CD4-positive, alpha-beta T cell treated with Interleukin-12 subunit alpha and Interleukin-12 subunit beta, for 1 hour (primary cell): ENCODE measurements around the gene BMP8B.
A peak's percentile ranks its signal among the peaks of the same experiment; 100 is the strongest.
"Not testable (repeated sequence)": the region's sequence is repeated elsewhere in the genome, so short reads cannot be mapped to it uniquely, and the experiment has no call there.

Experiments used
- DNase-seq: peaks from one replicate; pipeline ENCODE4 v3.0.0-alpha.2; 2020

Gene BMP8B

DNA sequence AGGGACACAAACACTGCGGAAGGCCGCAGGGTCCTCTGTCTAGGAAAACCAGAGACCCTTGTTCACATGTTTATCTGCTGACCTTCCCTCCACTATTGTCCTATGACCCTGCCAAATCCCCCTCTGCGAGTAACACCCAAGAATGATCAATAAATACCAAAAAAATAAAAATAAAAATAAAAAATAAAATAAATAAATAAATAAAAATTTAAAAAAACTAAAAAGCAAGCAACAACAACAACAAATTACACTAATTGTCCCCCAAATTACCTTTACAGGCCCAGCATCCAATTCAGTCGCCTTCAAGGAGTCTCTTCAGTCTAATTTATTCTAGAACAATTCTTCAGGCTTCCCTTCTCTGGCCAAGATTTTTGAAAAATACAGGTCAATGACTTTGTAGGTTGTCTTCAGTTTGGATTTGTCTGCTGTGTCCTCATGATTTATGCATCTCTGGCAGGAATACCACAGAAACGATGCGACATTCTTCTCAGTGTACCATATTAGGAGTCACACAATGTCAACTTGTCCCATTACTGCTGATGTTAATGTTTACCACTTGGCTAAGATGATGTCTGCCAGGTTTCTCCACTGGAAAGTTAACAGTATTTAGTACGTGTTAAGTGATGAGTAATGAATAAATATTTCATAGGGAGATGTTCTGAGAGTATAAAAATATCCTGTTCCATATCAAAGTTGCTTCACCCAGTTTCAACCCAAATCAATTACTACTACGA lies 20.3 kb upstream of the BMP8B start:
- no peak for DNase-seq

GRCh38 chr1:39805385-39805784 lies 16.7 kb upstream of the BMP8B start:
- no peak for DNase-seq

DNA sequence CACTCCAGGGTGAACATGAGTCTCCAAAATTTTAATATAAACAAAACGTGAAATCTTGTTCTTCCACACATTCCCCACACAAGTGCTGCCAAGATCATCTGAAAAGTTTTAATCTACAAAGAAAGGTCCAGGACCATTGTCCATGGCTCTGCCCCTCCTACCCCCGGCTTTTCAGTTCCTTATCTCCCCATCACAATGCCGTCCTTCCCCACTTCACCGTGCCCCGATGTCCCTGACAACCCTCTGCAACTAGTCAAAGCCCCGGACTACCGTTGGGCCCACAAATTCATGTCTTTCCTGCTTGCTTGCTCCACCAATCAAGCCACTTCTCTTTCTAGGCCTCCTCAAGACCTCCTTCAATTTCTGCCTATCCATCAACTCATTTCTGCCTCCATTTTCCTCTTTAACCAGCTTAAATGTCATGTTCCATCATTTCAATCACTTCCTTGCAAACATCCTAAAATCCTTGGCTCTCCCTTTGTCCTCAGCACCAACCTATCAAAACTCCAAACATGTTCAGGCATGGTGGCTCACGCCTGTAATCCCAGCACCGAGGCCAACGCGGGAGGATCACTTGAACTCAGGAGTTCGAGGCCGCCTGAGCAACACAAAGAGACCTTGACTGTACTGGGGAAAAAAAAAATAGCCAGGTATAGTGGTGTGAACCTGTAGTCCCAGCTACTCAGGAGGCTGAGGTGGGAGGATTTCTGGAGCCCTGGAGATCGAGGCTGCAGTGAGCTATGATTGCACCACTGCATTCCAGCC lies 14.0 kb upstream of the BMP8B start:
- DNase-seq: no peak

DNA sequence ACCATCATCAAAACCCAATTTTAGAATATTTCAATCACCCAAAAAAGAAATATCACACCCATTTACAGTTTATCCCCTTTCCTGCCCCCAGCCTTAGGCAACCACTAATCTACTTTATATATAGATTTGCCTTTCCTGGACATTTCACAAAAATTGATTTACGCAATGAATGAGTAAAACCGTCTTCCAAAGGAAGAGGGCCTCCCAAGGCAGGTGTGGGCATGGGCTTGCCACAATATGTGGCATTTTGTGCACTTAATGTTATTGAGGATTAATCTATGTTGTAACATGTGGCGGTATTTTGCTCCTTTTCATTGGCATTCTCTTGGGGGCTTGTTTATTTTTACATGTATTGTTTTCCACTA lies 11.8 kb upstream of the BMP8B start:
- DNase-seq: no peak

GRCh38 chr1:39799770-39800470 lies 11.3 kb upstream of the BMP8B start:
- DNase-seq: peak; percentile 74

DNA sequence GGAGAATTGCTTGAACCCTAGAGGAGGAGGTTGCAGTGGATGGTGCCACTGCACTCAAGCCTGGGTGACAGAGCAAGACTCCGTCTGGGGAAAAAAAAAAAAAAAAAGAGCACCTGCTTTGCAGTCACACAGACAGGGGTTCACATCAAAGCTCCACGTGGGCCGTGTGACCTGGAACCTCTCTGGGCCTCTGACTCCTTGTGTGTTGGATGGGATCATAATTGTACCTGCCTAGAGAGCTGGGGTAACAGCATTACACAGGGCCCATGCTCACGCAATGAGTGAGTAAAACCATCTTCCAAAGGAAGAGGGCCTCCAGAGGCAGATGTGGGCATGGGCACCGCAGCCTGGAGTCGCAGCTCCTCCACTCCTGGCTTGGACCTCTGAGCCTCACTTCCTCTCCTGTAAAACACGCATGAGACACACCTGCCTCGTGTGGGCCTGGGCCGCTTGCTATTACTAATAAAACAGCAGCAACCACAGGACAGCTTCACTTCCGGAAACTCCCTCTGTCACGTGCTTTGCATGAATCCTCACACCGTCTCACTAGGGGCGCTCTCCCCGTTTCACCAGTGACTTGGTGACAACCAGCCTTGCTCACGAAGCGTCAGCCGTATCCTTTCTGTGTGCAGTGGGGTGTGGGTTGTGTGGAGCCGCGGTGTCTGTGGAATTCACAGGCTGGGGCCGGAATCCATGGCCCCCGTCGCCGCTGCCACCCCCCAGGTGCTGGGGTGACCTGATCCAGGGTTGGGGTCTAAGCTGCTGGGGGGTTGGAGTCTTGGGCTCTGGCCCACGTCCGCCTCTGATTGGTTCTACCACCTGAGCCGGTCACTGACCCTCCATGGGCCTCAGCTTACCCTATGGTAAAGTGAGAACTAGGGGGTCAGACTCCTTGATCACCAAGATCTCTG lies 10.4 kb upstream of the BMP8B start:
- DNase-seq: peak; percentile 92

DNA sequence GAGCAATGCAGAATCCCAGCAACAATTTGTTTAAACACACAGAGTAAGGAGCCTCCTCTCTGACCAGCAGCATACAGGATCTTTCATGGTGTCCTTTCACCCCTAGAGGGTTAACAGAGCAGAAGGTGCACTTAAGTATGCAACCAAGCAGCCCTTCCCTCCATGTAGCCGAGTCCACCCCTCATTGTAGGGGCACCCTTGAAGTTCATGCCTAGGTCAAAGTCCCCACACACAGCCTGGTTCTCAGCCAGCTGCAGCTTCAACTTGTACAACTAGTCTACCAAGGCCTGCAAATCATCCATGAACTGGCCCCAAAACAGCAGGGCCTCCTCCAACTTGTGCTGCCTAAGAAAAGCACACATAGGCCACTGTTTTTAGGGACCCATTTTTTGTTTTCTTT lies 7.0 kb upstream of the BMP8B start:
- DNase-seq: no peak

GRCh38 chr1:39791838-39792237 lies 3.2 kb upstream of the BMP8B start:
- DNase-seq: no peak

- DNase-seq: no peak
Observed at GRCh38 chr1:39789571-39790110, 976 bp upstream of the BMP8B start.

- no peak for DNase-seq
Observed at GRCh38 chr1:39788426-39788757, 273 bp downstream of the BMP8B start.

GRCh38 chr1:39787964-39788363 lies 701 bp downstream of the BMP8B start:
- not testable (repeated sequence) for DNase-seq

GRCh38 chr1:39787468-39787867 lies 1.2 kb downstream of the BMP8B start:
- DNase-seq: no peak

DNA sequence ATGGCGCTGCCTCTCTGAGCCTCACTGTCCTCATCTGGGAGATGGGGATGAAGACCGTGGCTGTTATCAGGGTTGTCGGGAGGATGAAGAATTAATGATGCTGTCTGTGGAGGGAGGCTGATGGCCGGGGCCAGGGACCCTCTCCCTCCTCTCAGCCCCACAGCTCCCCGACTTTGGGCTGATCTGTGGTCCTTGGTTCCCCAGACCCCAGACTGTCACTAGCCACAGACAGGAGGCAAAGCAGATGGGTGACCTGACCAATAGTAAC lies 1.6 kb downstream of the BMP8B start:
- DNase-seq: not testable (repeated sequence)

DNA sequence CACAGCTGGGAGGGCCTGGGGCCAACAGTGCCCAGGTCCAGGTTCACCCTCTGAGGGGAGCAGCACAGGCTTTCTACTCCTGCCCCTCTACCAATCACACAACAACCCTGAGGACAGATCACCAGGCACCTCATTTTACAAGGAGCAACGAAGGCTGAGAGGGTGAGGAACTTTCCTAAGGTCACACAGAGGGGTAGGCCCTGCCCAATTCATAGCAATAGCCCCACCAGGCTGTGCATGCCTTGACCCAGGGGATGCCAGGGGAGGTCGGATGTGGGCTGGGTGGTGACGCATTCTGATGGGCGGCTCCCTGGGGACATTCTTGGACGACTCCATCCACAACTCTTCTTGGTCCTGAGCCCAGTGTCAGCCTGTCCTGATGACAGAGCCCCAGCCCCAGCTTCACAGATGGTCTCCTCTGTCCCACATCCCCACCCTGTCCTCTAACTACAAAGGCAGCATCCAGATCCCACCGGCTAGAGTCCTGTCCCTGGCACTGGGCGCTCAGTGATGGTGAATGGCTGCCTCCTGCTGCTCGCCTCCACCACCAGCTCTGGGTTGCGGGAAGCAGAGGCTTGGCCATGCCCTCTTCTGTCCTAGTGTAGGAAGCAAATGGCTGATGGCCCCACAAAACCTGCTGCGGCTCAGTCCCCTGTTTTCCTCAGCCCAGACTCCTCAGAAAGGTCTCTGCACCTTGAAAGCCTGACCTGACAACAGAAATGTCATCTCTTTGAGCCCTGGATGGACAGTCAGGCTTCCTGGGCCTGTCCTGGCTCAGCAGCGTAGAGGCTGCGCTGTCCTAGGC lies 2.2 kb downstream of the BMP8B start:
- DNase-seq: not testable (repeated sequence)

DNA sequence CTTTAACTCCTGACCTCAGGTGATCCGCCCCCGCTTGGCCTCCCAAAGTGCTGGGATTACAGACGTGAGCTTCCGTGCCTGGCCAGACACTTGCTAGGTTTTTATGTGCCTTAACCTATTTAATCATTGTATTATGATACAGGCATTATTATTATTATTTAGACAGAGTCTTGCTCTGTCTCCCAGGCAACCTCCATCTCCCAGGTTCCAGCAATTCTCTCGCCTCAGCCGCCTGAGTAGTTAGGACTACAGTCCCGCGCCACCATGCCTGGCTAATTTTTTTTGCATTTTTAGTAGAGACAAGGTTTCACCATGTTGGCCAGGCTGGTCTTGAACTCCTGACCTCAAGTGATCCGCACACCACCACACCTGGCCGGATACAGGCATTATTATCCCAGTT lies 6.0 kb downstream of the BMP8B start:
- DNase-seq: not testable (repeated sequence)

GRCh38 chr1:39782103-39782502 lies 6.6 kb downstream of the BMP8B start:
- no peak for DNase-seq

DNA sequence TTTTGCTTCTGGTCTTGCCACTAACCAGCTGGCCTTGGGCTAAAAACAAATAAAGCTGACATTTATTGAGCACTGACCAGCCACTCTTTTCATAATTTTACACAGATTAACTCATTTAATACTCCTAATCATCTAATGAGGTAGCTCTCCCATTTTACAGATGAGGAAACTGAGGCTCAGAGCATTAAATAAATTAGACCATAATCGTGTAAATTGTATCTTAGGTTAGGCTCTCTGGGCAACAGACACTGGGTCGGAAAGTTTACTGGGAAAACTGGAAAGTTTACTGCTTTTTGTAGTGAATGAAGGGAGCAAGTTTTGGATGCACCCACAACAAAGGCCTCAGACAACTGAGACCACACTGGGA lies 7.3 kb downstream of the BMP8B start:
- no peak for DNase-seq

- no peak for DNase-seq
Observed at GRCh38 chr1:39779821-39780220, 8.8 kb downstream of the BMP8B start.

DNA sequence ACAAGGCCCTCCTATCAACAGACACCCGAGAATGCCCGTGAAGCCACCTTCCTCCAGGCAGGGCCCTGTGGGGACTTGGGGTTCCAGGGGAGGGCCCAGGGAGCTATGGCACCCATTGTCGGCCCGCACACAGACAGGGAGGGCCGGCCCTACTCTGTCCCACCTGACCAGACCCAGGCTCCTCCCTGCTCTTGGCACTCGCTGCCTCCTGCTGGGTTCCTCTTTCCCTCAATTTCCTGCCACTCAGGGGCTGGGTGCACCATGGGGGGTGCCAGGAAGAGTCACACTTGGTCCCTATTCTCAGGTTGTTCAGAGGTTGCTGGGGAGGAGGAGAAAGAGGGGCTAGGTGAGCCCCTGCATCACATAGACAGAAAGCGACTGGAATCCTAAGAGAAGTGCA lies 9.5 kb downstream of the BMP8B start:
- DNase-seq: no peak

DNA sequence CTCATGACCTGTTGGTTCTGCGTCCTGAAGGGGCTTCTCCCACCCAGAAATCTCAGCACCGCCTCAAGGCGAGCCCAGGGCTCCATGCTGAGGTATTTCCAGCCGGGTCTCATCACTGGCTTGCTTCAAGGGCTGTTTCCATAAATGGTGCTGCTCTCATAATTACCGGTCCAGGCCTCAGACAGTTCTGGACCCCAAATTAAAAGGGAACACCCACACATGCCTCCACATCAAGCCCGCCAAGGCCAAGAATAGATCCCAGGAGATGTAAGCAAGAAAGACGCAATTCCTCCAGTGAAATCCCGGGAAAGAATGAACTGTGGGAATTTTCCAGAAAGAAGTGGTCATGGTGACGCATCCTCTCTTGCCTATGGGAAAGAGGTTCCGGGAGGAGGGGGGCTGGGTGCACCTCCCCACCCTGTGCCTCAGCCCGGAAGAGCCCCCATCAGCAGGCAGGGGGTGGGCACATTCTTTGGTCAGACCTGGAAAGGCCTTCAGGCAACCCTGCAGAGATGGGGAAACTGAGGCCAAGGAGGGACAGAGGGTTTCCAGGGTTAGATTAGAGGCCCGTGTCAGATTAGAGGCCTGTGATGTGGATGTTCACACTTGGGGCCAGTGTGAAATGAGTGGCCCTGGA lies 10.1 kb downstream of the BMP8B start:
- DNase-seq: not testable (repeated sequence)

GRCh38 chr1:39777896-39778295 lies 10.8 kb downstream of the BMP8B start:
- DNase-seq: not testable (repeated sequence)

GRCh38 chr1:39777306-39777705 lies 11.4 kb downstream of the BMP8B start:
- DNase-seq: no peak
